GM19455 (cell line): ENCODE data around the gene PTTG1IP2.

Experiments
- ATAC-seq: cut with Tn5 transposase; IDR thresholded peaks from one replicate; pipeline ENCODE4 v1.9.1; 2021; ENCODE audit not compliant: unreplicated experiment

The PTTG1IP2 gene

GRCh38 chr7:90474284-90475210, 5.1 kb downstream of the PTTG1IP2 start:
- ATAC-seq, result no peak

DNA sequence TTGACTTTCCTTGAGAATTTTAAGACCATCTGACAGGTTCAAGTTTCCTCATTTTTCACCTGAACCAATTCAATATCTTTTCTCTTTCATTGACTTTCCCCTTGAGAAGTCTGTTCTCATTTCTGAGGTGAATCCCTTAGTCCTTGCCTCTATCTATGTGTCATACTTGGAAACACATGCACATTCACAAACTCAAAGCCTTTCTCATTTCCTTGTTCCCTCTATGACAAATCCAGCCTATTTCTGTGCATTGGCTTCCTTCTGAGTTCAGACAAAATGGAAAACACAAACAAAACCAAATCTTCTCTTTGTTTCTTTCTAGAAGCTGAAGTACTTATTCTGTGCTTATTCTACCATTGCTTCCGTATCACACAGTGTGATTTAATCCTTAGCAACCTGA, 13.8 kb downstream of the PTTG1IP2 start:
- ATAC-seq, result no peak

- no peak for ATAC-seq
Measured at GRCh38 chr7:90484706-90485105, 15.3 kb downstream of the PTTG1IP2 start.

GRCh38 chr7:90485734-90486316, 16.4 kb downstream of the PTTG1IP2 start:
- ATAC-seq, result no peak

GRCh38 chr7:90487808-90488207, 18.4 kb downstream of the PTTG1IP2 start:
- ATAC-seq, result no peak

- ATAC-seq, result no peak
Measured at GRCh38 chr7:90488220-90488619, 18.8 kb downstream of the PTTG1IP2 start.

DNA sequence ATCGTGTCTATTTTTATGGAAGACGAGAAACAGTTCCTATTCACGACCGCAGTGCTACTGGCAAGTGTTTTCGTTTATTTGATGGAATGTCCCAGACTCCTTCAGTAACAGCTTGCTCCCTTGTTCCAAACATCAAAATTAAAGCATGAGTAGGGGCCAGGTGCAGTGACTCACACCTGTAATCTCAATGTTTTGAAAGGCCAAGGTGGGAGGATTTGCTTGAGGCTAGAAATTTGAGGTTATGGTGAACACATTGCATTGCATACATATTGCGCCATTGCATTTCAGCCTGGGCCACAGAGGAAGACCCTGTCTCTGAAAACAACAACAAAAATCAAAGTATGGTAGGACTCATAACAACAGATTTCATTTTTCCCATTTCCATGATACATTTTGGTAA, 22.8 kb downstream of the PTTG1IP2 start:
- no peak for ATAC-seq

GRCh38 chr7:90495241-90495640, 25.8 kb downstream of the PTTG1IP2 start:
- no peak for ATAC-seq

DNA sequence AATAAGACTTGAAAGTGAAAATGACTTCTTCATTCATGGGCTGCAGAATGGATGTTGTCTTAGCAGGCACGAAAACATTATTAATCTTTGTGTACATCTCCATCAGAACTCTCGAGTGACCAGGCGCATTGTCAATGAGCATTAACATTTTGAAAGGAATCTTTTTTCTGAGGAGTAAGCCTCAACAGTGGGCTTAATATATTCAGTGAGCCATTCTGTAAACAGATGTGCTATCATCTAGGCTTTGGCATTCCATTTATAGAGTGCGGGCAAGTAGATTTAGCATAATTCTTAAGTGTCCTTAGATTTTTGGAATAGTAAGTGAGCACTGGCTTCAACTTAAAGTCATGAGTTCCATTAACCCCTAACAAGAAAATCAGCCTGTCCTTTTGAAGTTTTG, 33.1 kb downstream of the PTTG1IP2 start:
- no peak for ATAC-seq

GRCh38 chr7:90503367-90503766, 33.9 kb downstream of the PTTG1IP2 start:
- no peak for ATAC-seq

GRCh38 chr7:90507692-90508091, 38.3 kb downstream of the PTTG1IP2 start:
- no peak for ATAC-seq

- ATAC-seq, result no peak
Measured at GRCh38 chr7:90511776-90512175, 42.3 kb downstream of the PTTG1IP2 start.

DNA sequence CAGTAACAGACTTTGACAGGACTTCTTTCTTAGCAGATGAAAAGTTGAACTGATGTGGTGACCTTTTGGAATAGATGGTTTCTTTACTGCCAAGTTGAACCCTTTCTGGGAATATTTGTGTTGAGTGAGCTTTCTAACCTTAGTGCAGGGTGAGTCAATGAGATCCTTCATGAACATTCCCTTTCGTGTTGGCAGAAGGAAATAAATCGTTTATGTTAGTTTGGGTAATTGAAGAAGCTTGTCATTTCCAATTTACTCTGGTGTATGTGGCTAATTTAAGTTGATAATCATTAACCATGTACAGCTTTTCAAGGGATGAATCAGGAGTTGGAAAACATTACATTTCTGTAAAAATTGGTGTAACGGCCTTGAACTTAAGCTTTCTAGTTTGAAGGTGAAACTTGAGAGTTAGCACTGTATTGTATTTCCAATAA, 43.4 kb downstream of the PTTG1IP2 start:
- ATAC-seq, result no peak

- ATAC-seq, result no peak
Measured at GRCh38 chr7:90516257-90516656, 46.8 kb downstream of the PTTG1IP2 start.

GRCh38 chr7:90518630-90519029, 49.2 kb downstream of the PTTG1IP2 start:
- no peak for ATAC-seq

DNA sequence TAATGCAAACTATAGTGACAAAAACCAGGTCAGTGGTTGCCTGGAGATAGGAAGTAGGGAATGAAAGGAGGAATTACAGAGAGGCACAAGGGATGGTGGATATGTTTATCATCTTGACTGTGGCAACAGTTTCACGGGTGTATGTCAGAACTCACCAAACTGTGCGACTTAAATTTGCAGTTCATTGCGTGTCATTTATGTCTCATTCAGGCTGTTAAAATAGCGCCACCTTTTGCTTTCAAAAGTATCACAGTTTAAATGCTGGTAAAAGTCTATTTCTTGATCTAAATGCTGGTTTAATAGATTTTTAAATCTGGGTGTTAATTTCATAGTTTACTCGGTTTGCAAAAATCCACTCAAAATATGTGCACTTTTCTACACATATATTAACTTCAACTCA, 51.0 kb downstream of the PTTG1IP2 start:
- no peak for ATAC-seq

- no peak for ATAC-seq
Measured at GRCh38 chr7:90530263-90530662, 60.8 kb downstream of the PTTG1IP2 start.

- no peak for ATAC-seq
Measured at GRCh38 chr7:90532231-90532929, 62.9 kb downstream of the PTTG1IP2 start.

GRCh38 chr7:90536449-90536848, 67.0 kb downstream of the PTTG1IP2 start:
- ATAC-seq, result no peak

DNA sequence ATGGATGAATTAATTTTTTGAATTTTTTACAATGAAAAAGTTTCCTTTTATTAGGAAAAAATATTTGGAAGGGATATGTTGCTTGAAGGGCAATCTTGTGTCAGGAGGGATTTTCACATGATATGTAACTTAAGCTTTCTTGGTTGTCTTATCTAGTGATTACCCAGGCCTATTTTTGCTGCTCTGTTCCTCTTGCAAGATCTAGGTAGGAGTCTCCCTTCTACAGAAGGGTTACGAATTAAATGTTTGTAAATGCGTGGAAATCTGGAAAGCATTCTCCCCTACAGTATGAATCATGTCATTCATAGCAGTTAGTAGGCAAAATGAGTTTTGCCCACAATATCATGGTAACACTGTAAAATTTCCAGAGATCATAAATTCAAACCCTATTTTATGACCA, 69.0 kb downstream of the PTTG1IP2 start:
- ATAC-seq, result no peak

GRCh38 chr7:90540406-90540805, 71.0 kb downstream of the PTTG1IP2 start:
- no peak for ATAC-seq

DNA sequence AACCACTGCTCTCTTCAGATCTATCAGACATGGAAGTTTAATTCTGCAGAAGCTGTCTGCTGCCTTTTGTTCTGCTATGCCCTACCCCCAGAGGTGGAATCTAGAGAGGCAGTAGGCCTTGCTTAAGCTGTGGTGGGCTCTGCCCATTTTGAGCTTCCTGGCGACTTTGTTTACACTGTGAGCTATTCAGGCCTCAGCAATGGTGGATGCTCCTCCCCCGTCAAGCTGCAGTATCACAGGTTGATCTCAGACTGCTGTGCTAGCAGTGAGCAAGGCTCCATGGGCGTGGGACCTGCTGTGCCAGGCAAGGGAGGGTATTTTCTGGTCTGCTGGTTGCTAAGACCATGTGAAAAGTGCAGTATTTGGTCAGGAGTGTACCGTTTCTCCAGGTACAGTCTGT, 81.6 kb downstream of the PTTG1IP2 start:
- no peak for ATAC-seq
